ENCODE measurements around the gene IPO4. TPM values are rescaled to one million over a fixed set of nuclear protein-coding genes. Genes with fewer than 3 reads are reported as not detected.
"Not testable (repeated sequence)": the region's sequence is repeated elsewhere in the genome, so short reads cannot be mapped to it uniquely, and the experiment has no call there.

Gene IPO4
- total RNA-seq, 4 donors from 2014 or later = 32.9 to 55.1 (median 40.4) TPM

DNA sequence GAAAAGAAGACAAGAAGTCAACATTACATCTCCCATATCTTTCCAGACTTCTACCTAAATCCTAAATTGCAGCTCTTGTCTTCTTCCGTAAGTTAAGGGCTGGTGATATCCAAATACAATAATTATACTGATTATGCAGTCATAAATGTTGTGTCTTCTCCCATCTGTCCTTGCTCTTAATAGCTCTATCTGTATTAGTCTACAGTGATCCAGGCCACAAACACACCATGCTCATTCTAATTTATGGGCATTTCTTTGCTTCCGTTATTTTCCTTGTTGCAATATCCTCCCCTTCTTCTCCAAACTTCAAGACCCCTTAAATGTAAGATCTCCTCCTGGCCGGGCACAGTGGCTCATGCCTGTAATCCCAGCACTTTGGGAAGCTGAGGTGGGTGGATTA lies 30.9 kb upstream of the IPO4 start:
- Histone ChIP-seq H3K9me3 (no peaks in the 10 kb centered on the region), H3K27ac (no peak overlapping the region), H3K4me1 (peaks cover 0 to 22% (median 12%) of the 10 kb centered on the region in 3 donors), H3K36me3 (peaks cover 0 to 19% (median 0%) of the 10 kb centered on the region in 3 donors), H3K27me3 (no peaks in the 10 kb centered on the region), H3K4me3 (no peak overlapping the region)
- intact Hi-C loops (cut with DNase I) = no loop called here
- 50 to 62% methylated on average over 2 to 3 of the region's 3 CpGs for WGBS, 2 donors
- DNase-seq = no peak
- TF ChIP-seq, protein P1, sequence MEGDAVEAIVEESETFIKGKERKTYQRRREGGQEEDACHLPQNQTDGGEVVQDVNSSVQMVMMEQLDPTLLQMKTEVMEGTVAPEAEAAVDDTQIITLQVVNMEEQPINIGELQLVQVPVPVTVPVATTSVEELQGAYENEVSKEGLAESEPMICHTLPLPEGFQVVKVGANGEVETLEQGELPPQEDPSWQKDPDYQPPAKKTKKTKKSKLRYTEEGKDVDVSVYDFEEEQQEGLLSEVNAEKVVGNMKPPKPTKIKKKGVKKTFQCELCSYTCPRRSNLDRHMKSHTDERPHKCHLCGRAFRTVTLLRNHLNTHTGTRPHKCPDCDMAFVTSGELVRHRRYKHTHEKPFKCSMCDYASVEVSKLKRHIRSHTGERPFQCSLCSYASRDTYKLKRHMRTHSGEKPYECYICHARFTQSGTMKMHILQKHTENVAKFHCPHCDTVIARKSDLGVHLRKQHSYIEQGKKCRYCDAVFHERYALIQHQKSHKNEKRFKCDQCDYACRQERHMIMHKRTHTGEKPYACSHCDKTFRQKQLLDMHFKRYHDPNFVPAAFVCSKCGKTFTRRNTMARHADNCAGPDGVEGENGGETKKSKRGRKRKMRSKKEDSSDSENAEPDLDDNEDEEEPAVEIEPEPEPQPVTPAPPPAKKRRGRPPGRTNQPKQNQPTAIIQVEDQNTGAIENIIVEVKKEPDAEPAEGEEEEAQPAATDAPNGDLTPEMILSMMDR (IDR thresholded peaks at IDR 0.05) = no peak
- TF ChIP-seq POLR2A (IDR thresholded peaks at IDR 0.05) = no peak

DNA sequence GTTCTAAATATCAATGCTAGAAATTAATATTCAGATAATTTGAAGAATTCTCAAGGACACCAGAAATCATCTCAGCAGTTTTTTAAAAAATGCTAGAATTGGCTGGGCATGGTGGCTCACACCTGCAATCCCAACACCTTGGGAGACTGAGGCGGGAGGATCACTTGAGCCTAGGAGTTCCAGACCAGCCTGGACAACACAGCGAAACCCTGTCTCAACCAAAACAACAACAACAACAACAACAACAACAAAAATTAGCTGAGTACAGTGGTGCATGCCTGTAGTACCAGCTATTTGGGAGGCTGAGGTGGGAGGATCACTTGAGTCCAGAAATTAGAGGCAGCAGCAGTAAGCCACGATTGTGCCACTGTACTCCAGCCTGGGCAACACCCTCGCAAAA lies 30.5 kb upstream of the IPO4 start:
- Histone ChIP-seq H3K4me3 (no peak overlapping the region), H3K27ac (no peak overlapping the region), H3K36me3 (peaks cover 0 to 19% (median 0%) of the 10 kb centered on the region in 3 donors), H3K27me3 (no peaks in the 10 kb centered on the region), H3K4me1 (peaks cover 0 to 24% (median 14%) of the 10 kb centered on the region in 3 donors), H3K9me3 (no peaks in the 10 kb centered on the region)
- intact Hi-C loops (cut with DNase I) = no loop called here
- TF ChIP-seq, protein P1 (IDR thresholded peaks at IDR 0.05) = no peak
- DNase-seq = no peak
- WGBS, 2 donors = 67 to 87% methylated on average over 4 of the region's 4 CpGs

DNA sequence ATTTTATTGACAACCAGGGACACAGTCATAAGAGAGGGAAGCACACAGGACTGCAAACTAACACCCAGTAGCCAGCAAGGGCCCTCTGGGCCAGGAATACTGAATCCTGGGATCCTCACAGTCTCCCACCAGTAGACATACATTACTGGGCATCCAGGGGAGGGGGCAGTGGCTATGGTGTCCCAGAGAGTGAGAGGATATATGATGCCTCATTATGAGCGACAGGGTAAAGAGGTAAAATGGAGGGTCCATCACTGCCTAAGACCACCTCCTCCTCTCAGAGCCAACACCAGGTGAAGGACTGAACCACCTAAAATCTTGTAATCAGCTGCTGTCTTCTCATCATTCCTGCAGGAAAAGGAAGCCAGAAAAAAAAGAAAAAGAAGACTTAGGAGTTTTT lies 28.3 kb upstream of the IPO4 start:
- peak overlapping the region in 1 of 4 donors; percentile 99 for H3K27ac ChIP-seq
- H3K4me1 ChIP-seq = peaks cover 0 to 38% (median 19%) of the 10 kb centered on the region in 3 donors
- peaks cover 0 to 19% (median 0%) of the 10 kb centered on the region in 3 donors for H3K36me3 ChIP-seq
- H3K27me3 ChIP-seq; H3K4me3 ChIP-seq; H3K9me3 ChIP-seq; intact Hi-C loops (cut with DNase I); DNase-seq: not testable (repeated sequence)
- WGBS, 2 donors = 80 to 100% methylated on average over 1 of the region's 1 CpG

DNA sequence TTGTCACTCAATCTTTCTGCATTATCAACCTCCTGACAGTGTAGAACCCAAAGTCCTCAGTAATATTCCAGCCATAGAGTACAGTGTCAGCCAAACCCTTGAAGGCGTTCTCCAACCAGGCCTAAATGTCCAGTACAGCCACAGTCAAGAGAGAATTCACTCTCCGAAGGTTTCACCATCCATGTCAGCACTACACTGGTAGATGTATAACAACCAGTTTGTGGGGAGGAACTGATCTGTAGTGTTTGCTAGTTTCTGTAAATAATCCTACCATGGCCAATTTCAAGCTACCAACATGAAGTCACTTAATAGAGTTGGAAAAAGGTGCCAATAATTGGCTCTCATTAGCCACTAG lies 27.7 kb upstream of the IPO4 start:
- H3K9me3 ChIP-seq = no peaks in the 10 kb centered on the region
- DNase-seq = no peak
- TF ChIP-seq, protein P1 (IDR thresholded peaks at IDR 0.05) = no peak
- TF ChIP-seq POLR2A (IDR thresholded peaks at IDR 0.05) = no peak
- H3K27me3 ChIP-seq = no peaks in the 10 kb centered on the region
- H3K36me3 ChIP-seq = peaks cover 0 to 23% (median 0%) of the 10 kb centered on the region in 3 donors
- intact Hi-C loops (cut with DNase I) = no loop called here
- peaks cover 0 to 42% (median 19%) of the 10 kb centered on the region in 3 donors for H3K4me1 ChIP-seq
- peak overlapping the region; percentile 86 to 99 (median 95) for H3K27ac ChIP-seq
- peak overlapping the region in 3 of 4 donors; percentile 73 to 85 (median 85) for H3K4me3 ChIP-seq
- WGBS, 2 donors = 78 to 80% methylated on average over 2 of the region's 2 CpGs

DNA sequence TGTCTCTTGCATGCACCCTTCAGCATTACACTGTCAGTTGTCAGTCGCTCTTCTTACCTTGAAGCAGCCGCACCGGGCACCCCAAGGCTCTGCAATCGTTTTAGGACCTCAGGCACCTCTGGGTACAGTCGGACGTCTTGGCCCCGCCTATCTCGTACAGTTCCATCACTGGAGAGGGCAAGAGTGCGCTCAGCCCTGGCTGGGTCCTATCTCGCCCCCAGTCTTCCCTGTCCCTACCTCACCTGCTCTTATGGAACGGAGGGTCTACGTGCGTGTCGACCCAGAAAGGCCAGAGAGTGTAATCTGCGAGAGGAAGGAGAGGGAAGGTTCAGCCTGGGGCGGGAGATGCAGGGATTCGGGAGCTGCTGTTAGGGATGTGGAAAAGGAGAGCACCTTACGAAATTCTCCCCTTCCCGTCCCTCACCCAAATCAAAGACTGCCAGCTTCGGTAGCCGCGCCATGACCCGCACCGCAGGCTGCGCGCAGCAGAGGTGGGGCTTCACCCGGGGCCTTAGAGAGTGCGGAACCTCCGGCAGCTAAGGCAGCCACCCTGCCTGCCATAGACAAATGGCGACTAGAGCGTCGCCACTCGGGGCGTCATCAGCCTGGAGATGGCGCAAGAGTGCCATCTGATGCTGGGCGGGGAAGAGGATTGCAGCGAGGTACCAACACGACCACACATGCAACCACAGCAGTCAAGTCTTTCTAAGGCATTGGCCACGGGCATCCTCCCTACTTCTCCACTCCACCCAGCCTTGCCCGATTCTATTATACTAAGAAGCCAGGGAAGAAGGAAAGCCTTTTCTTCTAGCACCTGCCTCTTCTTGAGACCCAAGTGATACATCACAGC lies 27.1 kb upstream of the IPO4 start, which contains the start of gene MDP1:
TSS of gene MDP1 (minus strand) at position 572 of the 850 bp plus-strand sequence. CDS start at position 461, 111 bp downstream.
- no peaks in the 10 kb centered on the region for H3K27me3 ChIP-seq
- 0% methylated on average over 13 to 16 of the region's 40 CpGs for WGBS, 2 donors
- peaks cover 0 to 47% (median 19%) of the 10 kb centered on the region in 3 donors for H3K4me1 ChIP-seq
- peak; percentile 57 for DNase-seq
- peak within 1 kb of the TSS; percentile 53 to 85 (median 79) for H3K4me3 ChIP-seq
- H3K36me3 ChIP-seq = peaks cover 0 to 29% (median 0%) of the 10 kb centered on the region in 3 donors
- H3K27ac ChIP-seq = peak within 1 kb of the TSS; percentile 86 to 99 (median 95)
- intact Hi-C loops (cut with DNase I) = no loop called here
- H3K9me3 ChIP-seq = no peaks in the 10 kb centered on the region
- peak in 3 of 4 donors; percentile 47 to 77 (median 63) for TF ChIP-seq POLR2A (IDR thresholded peaks at IDR 0.05)
- TF ChIP-seq, protein P1 (IDR thresholded peaks at IDR 0.05) = peak; percentile 41 to 71 (median 56)
